H1 (cell line): ENCODE measurements around the gene EEF1A2. TPM values are rescaled to one million over a fixed set of nuclear protein-coding genes. Genes with fewer than 3 reads are reported as not detected.

ENCODE experiments used
- polyA plus RNA-seq, 7 experiments: library from polyadenylated mRNA; depleted of rRNA in 3 of 7; stranded (reverse) in 5 of 7; unstranded in 2 of 7; fragments of >200 nt in 5 of 7; fragments of 200-250 nt in 2 of 7; gene quantifications; 1 replicate in 5 of 7; 2 replicates in 1 of 7; 4 replicates in 1 of 7; pipeline versions ENCODE4 v1.2.1 to v1.2.3, GENCODE V29; 2011 to 2013; ENCODE audit warnings: missing spikeins in 2 of 7, mixed read lengths in 2 of 7
- total RNA-seq: library from RNA; stranded (reverse); fragmentation: NEBNext Ultra II Directional; extraction: Animal tissue kit (Norgen Biotek cat#: 25700); gene quantifications from 2 replicates; pipeline ENCODE4 v1.2.1, GENCODE V29; 2021
- TF ChIP-seq, protein P1 (sequence below): fragments of 300-600 bp; sonication (generic); IDR thresholded peaks from 2 replicates; pipeline ENCODE4 v1.7.1; 2012; ENCODE audit warnings: low read length, moderate library complexity, mild to moderate bottlenecking, inconsistent platforms; ENCODE audit not compliant: insufficient replicate concordance

EEF1A2 gene
- total and polyA plus RNA-seq, 2 of the 8 experiments (the other 6 are each of a cell fraction or from before 2014, with no cell fraction given), result 7.4 to 25.8 TPM

DNA sequence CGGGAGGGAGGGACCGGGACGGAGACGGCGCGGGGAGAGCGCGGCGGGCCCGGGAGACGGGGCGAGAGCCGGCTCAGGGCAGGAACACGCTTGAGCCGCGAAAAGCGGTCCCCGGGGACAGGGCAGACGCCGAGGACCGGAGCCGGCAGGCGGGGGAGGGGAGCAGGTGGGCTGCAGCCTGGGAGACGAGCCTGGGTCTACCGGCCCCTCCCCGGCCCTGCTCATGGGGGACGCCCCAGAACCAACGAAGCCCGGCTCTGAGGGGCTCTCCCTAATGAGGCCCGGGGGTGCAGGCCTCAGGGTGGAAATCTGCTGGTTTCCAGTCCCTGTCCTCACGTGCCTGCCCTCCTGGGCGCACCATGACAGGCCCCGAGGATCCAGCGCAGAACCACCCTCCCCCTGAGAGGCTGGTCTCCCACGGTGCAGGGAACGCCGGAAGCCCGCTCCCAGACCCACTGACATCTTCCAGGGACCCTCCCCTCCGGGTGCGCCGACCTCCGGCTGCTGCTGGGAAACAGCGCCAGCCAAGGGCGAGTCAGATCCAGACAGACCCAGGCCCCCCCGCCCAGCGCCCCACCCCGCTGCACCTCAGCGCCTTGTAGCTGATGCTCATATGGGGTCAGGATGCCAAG, 571 bp upstream of the EEF1A2 start (continued):
- TF ChIP-seq, protein P1, sequence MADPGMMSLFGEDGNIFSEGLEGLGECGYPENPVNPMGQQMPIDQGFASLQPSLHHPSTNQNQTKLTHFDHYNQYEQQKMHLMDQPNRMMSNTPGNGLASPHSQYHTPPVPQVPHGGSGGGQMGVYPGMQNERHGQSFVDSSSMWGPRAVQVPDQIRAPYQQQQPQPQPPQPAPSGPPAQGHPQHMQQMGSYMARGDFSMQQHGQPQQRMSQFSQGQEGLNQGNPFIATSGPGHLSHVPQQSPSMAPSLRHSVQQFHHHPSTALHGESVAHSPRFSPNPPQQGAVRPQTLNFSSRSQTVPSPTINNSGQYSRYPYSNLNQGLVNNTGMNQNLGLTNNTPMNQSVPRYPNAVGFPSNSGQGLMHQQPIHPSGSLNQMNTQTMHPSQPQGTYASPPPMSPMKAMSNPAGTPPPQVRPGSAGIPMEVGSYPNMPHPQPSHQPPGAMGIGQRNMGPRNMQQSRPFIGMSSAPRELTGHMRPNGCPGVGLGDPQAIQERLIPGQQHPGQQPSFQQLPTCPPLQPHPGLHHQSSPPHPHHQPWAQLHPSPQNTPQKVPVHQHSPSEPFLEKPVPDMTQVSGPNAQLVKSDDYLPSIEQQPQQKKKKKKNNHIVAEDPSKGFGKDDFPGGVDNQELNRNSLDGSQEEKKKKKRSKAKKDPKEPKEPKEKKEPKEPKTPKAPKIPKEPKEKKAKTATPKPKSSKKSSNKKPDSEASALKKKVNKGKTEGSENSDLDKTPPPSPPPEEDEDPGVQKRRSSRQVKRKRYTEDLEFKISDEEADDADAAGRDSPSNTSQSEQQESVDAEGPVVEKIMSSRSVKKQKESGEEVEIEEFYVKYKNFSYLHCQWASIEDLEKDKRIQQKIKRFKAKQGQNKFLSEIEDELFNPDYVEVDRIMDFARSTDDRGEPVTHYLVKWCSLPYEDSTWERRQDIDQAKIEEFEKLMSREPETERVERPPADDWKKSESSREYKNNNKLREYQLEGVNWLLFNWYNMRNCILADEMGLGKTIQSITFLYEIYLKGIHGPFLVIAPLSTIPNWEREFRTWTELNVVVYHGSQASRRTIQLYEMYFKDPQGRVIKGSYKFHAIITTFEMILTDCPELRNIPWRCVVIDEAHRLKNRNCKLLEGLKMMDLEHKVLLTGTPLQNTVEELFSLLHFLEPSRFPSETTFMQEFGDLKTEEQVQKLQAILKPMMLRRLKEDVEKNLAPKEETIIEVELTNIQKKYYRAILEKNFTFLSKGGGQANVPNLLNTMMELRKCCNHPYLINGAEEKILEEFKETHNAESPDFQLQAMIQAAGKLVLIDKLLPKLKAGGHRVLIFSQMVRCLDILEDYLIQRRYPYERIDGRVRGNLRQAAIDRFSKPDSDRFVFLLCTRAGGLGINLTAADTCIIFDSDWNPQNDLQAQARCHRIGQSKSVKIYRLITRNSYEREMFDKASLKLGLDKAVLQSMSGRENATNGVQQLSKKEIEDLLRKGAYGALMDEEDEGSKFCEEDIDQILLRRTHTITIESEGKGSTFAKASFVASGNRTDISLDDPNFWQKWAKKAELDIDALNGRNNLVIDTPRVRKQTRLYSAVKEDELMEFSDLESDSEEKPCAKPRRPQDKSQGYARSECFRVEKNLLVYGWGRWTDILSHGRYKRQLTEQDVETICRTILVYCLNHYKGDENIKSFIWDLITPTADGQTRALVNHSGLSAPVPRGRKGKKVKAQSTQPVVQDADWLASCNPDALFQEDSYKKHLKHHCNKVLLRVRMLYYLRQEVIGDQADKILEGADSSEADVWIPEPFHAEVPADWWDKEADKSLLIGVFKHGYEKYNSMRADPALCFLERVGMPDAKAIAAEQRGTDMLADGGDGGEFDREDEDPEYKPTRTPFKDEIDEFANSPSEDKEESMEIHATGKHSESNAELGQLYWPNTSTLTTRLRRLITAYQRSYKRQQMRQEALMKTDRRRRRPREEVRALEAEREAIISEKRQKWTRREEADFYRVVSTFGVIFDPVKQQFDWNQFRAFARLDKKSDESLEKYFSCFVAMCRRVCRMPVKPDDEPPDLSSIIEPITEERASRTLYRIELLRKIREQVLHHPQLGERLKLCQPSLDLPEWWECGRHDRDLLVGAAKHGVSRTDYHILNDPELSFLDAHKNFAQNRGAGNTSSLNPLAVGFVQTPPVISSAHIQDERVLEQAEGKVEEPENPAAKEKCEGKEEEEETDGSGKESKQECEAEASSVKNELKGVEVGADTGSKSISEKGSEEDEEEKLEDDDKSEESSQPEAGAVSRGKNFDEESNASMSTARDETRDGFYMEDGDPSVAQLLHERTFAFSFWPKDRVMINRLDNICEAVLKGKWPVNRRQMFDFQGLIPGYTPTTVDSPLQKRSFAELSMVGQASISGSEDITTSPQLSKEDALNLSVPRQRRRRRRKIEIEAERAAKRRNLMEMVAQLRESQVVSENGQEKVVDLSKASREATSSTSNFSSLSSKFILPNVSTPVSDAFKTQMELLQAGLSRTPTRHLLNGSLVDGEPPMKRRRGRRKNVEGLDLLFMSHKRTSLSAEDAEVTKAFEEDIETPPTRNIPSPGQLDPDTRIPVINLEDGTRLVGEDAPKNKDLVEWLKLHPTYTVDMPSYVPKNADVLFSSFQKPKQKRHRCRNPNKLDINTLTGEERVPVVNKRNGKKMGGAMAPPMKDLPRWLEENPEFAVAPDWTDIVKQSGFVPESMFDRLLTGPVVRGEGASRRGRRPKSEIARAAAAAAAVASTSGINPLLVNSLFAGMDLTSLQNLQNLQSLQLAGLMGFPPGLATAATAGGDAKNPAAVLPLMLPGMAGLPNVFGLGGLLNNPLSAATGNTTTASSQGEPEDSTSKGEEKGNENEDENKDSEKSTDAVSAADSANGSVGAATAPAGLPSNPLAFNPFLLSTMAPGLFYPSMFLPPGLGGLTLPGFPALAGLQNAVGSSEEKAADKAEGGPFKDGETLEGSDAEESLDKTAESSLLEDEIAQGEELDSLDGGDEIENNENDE, result no peak
